GM23338 (cell line): Measurements from ENCODE around the gene MXRA7. TPM values are rescaled to one million over a fixed set of nuclear protein-coding genes. Genes with fewer than 3 reads are reported as not detected.

Experiments
- EZH2 ChIP-seq: fragments of 200-600 bp; sonication (generic); IDR thresholded peaks from one replicate; pipeline ENCODE4 v1.8.0; 2017; ENCODE audit warnings: antibody characterized with exemption, mild to moderate bottlenecking, low read depth; ENCODE audit not compliant: unreplicated experiment
- EZH2phosphoT487 ChIP-seq: fragments of 200-600 bp; sonication (generic); IDR thresholded peaks from one replicate; pipeline ENCODE4 v1.8.1; 2018; ENCODE audit warnings: antibody characterized with exemption; ENCODE audit not compliant: unreplicated experiment
- JUNB ChIP-seq: IDR thresholded peaks from one replicate; pipeline ENCODE4 v1.6.1; 2016; ENCODE audit warnings: antibody characterized with exemption; ENCODE audit not compliant: unreplicated experiment
- NANOG ChIP-seq: IDR thresholded peaks from 2 replicates; pipeline ENCODE4 v1.6.1; 2016; ENCODE audit warnings: antibody characterized with exemption, borderline replicate concordance
- POLR2AphosphoS5 ChIP-seq: IDR thresholded peaks from 2 replicates; pipeline ENCODE4 v1.6.1; 2016; ENCODE audit warnings: antibody characterized with exemption, low read depth
- ZNF114 ChIP-seq: fragments of 250-450 bp; sonication (Bioruptor Pico); IDR thresholded peaks from 2 replicates; pipeline ENCODE4 v1.5.0; 2020; ENCODE audit warnings: mild to moderate bottlenecking, moderate library complexity
- ZNF331 ChIP-seq: fragments of 250-450 bp; sonication (Bioruptor Pico); IDR thresholded peaks from 2 replicates; pipeline ENCODE4 v1.5.0; 2020; ENCODE audit warnings: low read depth, mild to moderate bottlenecking, moderate library complexity
- polyA plus RNA-seq: library from polyadenylated mRNA; unstranded; fragments of >200 nt; fragmentation: Nextera tagmentation; extraction: Ambion mirVana; gene quantifications from 2 replicates; pipeline ENCODE4 v1.2.1, GENCODE V29; 2016
- total RNA-seq: library from RNA; depleted of rRNA; stranded (reverse); fragments of >200 nt; shearing (Covaris generic); gene quantifications from 2 replicates; pipeline ENCODE4 v1.2.3, GENCODE V29; 2014
- TF ChIP-seq, protein P1 (sequence below): fragments of 250-450 bp; sonication (Bioruptor Pico); IDR thresholded peaks from 2 replicates; pipeline ENCODE4 v1.5.0; 2020; ENCODE audit warnings: mild to moderate bottlenecking, moderate library complexity
- TF ChIP-seq, protein P2 (sequence below): IDR thresholded peaks from one replicate; pipeline ENCODE4 v1.6.1; 2018; ENCODE audit warnings: antibody characterized with exemption; ENCODE audit not compliant: unreplicated experiment
- TF ChIP-seq, protein P3 (sequence below): IDR thresholded peaks from 2 replicates; pipeline ENCODE4 v1.6.1; 2016; ENCODE audit warnings: antibody characterized with exemption

Gene MXRA7
- total and polyA plus RNA-seq, 2 experiments from 2014 or later = 12.1 to 46.6 TPM

DNA sequence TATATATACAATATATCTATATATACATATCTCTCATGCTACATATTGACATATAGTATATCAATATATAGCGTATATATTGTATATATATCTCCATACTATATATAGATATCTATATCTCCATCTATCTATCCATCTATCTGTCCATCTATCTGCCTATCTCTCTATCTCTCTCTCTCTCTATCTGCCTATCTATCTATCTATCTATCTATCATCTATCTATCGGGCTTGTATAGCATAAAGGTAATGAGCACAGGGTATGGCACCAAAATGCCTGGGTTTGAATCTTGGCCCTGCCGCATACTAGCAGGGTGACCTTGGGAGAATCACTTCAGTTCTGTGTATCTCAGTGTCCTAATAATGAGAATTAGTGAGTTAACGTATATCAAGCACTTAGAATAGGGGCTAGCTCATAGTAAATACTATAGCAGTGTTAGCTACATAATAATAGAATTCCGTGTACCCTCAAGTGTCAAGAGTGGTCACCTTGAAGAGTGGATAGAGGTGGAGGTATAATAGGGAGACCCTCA is 68.7 kb downstream of the MXRA7 start (continued):
- TF ChIP-seq, protein P1, sequence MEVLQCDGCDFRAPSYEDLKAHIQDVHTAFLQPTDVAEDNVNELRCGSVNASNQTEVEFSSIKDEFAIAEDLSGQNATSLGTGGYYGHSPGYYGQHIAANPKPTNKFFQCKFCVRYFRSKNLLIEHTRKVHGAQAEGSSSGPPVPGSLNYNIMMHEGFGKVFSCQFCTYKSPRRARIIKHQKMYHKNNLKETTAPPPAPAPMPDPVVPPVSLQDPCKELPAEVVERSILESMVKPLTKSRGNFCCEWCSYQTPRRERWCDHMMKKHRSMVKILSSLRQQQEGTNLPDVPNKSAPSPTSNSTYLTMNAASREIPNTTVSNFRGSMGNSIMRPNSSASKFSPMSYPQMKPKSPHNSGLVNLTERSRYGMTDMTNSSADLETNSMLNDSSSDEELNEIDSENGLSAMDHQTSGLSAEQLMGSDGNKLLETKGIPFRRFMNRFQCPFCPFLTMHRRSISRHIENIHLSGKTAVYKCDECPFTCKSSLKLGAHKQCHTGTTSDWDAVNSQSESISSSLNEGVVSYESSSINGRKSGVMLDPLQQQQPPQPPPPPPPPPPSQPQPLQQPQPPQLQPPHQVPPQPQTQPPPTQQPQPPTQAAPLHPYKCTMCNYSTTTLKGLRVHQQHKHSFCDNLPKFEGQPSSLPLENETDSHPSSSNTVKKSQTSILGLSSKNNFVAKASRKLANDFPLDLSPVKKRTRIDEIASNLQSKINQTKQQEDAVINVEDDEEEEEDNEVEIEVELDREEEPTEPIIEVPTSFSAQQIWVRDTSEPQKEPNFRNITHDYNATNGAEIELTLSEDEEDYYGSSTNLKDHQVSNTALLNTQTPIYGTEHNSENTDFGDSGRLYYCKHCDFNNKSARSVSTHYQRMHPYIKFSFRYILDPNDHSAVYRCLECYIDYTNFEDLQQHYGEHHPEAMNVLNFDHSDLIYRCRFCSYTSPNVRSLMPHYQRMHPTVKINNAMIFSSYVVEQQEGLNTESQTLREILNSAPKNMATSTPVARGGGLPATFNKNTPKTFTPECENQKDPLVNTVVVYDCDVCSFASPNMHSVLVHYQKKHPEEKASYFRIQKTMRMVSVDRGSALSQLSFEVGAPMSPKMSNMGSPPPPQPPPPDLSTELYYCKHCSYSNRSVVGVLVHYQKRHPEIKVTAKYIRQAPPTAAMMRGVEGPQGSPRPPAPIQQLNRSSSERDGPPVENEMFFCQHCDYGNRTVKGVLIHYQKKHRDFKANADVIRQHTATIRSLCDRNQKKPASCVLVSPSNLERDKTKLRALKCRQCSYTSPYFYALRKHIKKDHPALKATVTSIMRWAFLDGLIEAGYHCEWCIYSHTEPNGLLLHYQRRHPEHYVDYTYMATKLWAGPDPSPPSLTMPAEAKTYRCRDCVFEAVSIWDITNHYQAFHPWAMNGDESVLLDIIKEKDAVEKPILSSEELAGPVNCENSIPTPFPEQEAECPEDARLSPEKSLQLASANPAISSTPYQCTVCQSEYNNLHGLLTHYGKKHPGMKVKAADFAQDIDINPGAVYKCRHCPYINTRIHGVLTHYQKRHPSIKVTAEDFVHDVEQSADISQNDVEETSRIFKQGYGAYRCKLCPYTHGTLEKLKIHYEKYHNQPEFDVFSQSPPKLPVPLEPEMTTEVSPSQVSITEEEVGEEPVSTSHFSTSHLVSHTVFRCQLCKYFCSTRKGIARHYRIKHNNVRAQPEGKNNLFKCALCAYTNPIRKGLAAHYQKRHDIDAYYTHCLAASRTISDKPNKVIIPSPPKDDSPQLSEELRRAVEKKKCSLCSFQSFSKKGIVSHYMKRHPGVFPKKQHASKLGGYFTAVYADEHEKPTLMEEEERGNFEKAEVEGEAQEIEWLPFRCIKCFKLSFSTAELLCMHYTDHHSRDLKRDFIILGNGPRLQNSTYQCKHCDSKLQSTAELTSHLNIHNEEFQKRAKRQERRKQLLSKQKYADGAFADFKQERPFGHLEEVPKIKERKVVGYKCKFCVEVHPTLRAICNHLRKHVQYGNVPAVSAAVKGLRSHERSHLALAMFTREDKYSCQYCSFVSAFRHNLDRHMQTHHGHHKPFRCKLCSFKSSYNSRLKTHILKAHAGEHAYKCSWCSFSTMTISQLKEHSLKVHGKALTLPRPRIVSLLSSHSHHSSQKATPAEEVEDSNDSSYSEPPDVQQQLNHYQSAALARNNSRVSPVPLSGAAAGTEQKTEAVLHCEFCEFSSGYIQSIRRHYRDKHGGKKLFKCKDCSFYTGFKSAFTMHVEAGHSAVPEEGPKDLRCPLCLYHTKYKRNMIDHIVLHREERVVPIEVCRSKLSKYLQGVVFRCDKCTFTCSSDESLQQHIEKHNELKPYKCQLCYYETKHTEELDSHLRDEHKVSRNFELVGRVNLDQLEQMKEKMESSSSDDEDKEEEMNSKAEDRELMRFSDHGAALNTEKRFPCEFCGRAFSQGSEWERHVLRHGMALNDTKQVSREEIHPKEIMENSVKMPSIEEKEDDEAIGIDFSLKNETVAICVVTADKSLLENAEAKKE (CRISPR knock-in tag) = no peak
- no peak for TF ChIP-seq EZH2
- TF ChIP-seq, protein P2, sequence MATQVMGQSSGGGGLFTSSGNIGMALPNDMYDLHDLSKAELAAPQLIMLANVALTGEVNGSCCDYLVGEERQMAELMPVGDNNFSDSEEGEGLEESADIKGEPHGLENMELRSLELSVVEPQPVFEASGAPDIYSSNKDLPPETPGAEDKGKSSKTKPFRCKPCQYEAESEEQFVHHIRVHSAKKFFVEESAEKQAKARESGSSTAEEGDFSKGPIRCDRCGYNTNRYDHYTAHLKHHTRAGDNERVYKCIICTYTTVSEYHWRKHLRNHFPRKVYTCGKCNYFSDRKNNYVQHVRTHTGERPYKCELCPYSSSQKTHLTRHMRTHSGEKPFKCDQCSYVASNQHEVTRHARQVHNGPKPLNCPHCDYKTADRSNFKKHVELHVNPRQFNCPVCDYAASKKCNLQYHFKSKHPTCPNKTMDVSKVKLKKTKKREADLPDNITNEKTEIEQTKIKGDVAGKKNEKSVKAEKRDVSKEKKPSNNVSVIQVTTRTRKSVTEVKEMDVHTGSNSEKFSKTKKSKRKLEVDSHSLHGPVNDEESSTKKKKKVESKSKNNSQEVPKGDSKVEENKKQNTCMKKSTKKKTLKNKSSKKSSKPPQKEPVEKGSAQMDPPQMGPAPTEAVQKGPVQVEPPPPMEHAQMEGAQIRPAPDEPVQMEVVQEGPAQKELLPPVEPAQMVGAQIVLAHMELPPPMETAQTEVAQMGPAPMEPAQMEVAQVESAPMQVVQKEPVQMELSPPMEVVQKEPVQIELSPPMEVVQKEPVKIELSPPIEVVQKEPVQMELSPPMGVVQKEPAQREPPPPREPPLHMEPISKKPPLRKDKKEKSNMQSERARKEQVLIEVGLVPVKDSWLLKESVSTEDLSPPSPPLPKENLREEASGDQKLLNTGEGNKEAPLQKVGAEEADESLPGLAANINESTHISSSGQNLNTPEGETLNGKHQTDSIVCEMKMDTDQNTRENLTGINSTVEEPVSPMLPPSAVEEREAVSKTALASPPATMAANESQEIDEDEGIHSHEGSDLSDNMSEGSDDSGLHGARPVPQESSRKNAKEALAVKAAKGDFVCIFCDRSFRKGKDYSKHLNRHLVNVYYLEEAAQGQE = no peak
- TF ChIP-seq, protein P3, sequence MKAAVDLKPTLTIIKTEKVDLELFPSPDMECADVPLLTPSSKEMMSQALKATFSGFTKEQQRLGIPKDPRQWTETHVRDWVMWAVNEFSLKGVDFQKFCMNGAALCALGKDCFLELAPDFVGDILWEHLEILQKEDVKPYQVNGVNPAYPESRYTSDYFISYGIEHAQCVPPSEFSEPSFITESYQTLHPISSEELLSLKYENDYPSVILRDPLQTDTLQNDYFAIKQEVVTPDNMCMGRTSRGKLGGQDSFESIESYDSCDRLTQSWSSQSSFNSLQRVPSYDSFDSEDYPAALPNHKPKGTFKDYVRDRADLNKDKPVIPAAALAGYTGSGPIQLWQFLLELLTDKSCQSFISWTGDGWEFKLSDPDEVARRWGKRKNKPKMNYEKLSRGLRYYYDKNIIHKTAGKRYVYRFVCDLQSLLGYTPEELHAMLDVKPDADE = no peak
- no peak for TF ChIP-seq ZNF114
- TF ChIP-seq ZNF331 (CRISPR knock-in tag) = no peak
- TF ChIP-seq JUNB = no peak
- no peak for TF ChIP-seq EZH2phosphoT487
- TF ChIP-seq NANOG = no peak
- no peak for TF ChIP-seq POLR2AphosphoS5
